Measurements from ENCODE around the gene ARPC1A.

DNA sequence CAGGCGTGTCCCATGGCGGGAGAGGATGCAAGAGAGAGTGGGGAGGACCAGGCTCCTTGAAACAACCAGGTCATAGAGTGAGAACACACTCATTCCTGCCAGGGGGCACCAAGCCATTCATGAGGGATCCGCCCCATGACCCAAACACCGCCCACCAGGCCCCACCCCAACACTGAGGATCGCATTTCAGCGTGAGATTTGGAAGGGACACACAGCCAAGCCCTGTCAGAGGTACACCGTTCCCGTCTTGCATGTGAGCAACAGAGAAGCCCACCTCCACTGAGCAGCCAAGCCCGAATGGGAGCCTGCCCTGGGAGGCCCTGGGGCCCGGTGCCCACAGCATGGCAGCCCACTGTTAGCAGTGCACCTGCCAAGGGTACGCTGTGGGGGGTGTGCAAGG lies 40.9 kb downstream of the ARPC1A start:
- TF ChIP-seq, protein P1, sequence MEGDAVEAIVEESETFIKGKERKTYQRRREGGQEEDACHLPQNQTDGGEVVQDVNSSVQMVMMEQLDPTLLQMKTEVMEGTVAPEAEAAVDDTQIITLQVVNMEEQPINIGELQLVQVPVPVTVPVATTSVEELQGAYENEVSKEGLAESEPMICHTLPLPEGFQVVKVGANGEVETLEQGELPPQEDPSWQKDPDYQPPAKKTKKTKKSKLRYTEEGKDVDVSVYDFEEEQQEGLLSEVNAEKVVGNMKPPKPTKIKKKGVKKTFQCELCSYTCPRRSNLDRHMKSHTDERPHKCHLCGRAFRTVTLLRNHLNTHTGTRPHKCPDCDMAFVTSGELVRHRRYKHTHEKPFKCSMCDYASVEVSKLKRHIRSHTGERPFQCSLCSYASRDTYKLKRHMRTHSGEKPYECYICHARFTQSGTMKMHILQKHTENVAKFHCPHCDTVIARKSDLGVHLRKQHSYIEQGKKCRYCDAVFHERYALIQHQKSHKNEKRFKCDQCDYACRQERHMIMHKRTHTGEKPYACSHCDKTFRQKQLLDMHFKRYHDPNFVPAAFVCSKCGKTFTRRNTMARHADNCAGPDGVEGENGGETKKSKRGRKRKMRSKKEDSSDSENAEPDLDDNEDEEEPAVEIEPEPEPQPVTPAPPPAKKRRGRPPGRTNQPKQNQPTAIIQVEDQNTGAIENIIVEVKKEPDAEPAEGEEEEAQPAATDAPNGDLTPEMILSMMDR (IDR thresholded peaks at IDR 0.05) = no peak
- no peak for TF ChIP-seq POLR2A (IDR thresholded peaks at IDR 0.05)
